AG08396 (cell line): ENCODE results near the gene PPP1CA.
A peak's percentile ranks its signal among the peaks of the same experiment; 100 is the strongest.

Experiments
- DNase-seq: peaks from one replicate; pipeline ENCODE4 v3.0.0; 2012; ENCODE audit warnings: low spot score, mixed read lengths

The PPP1CA gene

DNA sequence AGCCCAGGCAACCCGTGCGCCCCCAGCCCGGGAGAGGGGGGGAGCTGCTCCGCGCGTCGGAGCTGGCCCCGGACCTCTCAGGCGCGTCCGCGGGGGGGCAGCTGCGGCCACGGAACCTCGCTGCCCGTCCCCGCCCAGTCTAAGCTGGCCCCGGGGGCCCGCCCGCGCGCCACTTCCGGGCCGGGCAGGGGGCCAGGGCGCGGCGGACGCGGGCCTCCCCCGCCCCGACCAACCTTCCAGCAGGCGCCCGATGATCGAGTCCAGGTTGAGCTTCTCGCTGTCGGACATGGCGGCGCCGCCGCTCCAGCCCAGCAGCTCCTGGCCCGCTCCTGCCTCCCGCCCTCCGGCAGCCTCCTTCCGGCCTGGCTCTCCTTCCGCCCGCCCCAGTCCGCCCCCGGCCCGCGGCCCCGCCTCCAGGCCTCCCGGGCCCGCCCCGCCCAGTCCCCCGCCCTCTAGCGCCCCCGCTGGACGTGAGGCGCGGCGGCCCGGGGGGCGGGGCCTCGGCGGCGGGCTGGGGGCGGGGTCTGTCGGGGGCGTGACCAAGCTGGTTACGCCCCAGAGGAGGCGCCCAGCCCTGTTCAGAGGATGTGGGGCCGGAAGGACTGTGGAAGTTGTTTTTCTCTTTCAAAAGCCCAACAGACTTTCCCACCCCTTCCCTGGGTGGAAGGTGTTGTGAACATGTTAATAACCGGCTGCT is at the start of gene PPP1CA:
PPP1CA (minus strand) TSS at position 364 of the 697 bp plus-strand sequence; CDS start at position 288, 76 bp downstream.
- peak; percentile 99 for DNase-seq

DNA sequence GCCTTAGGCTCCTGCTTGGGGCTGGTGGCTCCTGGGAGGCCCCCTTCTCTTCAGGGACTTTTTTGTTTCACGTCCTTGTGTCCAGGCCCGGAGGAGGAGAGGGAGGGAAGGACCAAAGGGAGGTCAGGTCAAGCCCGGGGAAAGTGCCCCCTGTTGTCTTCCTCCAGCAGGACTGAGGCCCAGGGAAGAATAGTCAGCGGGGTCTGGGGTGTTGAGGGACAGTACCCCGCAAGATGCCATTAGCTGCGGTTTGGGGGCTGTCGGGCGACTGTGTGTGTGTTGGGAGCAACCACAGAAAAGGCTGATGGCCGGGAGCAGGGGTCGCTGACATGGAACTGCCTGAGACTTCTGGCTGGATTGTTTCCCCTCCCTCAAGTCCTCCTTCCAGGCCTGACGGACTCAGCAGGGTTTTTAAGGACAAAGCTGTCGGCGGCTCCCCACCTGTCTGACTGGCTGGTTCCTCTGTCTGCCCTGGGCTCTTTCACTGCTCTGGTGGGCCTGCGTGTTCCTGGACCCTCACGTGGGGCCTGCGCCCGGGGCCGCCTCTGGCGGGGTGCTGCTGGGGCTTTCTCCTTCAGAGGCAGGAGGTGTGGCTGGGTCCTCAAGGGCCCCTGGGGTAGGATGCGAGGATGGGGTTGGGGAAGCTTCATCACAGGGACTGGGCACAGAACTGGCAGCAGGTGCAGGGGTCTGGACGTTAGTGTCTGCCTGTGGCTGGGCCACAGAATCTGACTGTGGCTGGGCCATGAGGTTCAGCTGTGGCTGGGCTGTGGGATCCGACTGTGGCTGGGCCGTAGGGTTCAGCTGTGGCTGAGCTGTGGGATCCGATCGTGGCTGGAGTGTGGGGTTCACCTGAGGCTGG is 49.4 kb upstream of the PPP1CA start:
- DNase-seq = no peak

DNA sequence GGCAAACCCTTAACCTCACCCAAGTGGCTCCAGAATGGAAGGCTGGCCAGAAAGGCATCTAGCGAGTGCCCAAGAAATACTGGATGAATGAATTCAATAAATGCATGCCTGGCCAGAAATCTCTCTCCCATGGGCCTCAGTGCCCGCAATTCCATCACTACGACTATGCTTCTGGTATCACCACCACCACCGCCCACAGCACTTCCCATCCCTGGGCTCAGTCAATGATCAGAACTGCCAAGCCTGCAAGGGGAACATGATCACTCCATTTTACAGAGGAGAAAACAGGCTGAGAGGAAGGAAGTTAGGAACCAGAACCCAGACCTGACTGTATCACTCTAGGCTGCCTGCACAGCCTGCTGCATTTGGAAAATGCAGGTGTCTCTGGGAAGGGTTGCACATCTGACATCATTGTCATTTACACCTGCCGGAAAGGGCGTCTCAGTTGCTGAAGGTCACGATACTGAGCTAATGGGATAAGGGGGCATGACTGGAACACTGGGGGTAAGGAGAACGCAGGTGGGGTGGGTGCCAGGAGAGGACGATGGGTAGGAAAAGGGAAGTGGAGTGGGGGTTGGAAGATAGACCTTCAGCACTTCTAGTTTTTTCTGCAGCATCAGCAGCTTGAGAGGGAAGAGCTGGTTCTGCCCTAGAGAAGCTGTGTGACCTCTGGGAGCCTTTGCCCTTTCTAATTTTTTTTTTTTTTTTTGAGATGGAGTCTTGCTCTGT is 47.6 kb upstream of the PPP1CA start:
- DNase-seq = no peak

DNA sequence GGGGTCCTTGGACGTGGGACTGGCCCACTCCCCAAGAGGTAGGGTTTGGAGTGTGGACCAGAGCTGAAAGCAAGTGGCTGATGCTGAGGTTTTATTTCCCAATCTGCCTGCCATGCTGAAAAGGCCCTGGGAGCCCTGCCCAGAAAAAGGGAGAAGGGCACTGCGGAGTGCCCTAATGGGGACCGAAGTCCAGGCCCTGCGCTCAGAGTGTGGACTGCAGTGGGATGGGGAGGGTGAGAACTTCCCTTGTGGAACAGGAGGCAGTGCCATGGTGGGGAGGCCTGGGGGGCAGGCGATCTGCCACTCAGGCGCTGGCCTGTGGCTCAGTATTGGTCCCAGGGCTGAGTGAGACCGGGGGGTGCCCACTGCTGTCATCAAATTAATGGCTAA is 46.6 kb upstream of the PPP1CA start:
- DNase-seq = no peak

DNA sequence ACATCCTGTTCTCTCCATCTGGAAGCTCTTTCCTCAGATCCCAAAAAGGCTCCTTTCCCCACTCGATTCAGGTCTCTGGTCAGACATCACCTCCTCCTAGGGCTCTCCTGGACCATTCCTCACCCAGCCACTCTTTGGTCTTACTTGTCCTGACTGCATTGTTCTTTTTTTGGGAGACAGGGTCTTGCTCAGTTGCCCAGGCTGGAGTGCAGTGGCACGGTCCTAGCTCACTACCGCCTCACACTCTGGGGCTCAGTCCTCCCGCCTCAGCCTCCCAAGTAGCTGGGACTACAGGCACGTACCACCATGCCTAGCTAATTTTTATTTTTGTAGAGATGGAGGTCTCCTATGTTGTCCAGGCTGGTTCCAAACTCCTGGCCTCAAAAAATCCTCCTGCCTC is 43.9 kb upstream of the PPP1CA start:
- no peak for DNase-seq

DNA sequence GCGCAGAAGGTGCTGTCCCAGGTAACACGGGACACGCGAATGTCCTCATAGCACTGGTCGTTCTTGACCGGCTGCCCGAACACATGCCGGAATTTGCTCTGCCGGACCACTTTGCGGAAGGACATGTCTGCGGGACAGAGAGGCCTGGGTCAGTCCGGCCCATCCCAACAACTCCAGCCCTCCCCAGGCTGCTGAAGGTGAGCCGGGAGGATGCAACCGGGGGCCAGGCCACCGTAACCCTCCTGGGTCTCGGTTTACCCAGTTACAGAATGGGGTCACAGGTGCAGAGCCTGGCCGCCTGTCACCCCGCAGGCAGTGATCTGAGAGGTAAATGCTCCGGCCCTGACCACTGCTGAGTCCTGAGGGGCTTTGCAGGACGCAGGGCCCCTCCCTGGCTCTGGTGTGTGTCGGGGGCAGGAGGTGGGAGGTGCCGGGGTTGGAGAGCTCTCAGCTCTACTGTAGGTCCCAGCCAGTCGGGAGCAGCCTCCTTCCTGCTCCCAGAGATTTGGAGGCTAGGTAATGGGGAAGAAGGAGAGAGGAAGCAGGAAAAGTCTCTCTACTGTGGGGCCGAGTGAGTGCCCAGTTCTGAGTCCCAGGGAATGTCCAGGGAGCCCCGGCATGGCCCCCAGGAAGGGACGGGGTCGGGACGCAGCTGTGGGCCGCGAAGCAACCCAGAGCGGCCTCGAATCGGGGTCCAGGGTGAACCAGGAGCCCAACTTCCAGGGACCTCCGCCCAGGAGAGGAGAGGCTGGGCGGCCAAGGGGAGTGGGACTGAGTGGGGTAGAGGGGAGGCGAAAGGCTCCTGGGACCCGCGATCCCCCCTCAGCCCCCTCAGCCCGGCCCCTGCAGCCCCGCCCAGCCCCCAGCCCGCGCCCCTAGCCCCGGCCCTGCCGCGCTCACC is 41.1 kb upstream of the PPP1CA start:
- peak; percentile 45 for DNase-seq

DNA sequence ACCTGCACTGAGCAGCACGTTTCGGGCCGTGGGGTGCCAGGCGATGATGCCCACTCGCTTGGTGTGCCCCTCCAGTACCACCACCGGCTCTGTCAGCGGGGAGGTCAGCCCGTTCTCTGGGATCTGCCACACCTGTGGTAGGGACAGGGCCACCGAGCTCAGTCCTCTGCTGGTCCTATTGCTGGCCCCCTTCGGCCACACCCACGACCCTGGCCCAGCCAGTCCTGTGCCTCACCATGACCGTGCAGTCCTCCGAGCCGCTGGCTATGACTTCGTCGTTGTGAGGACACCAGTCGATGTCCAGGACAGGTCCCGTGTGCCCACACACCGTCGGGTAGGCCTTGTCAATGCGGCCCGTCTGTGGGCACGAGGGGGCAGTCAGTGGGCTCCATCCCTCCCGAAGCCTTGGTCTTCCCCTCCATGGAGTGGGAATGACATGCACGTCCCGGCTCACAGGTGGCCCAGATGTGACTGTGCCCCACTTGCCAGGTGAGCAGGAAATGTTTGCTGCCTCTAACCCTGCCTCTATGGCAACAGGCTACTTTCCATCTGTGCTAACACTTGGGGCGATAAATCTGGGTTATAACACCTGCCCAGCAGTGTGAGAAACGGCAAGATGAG is 40.2 kb upstream of the PPP1CA start:
- DNase-seq = no peak

DNA sequence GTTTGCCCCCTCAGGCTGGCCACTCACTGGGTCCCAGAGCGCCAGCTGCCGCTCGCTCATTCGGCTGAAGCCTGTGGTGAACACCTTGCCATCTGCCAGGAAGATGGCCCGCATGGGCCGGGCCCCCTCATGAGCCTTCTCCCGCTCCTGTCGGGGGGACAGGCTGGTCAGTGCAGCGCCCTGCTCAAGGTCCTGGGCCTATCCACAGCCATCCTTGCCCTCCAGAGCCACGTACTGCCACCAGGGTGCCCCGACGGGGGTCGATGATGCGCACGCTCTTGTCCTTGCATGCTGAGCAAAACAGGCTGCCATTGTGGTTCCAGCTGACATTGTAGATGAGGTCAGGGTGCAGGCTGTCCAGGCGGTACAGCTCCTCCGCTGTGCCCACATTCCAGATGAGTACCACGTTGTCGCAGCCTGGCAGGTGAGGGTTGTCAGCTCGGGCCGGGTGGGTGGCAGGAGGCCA is 39.5 kb upstream of the PPP1CA start:
- DNase-seq = no peak

DNA sequence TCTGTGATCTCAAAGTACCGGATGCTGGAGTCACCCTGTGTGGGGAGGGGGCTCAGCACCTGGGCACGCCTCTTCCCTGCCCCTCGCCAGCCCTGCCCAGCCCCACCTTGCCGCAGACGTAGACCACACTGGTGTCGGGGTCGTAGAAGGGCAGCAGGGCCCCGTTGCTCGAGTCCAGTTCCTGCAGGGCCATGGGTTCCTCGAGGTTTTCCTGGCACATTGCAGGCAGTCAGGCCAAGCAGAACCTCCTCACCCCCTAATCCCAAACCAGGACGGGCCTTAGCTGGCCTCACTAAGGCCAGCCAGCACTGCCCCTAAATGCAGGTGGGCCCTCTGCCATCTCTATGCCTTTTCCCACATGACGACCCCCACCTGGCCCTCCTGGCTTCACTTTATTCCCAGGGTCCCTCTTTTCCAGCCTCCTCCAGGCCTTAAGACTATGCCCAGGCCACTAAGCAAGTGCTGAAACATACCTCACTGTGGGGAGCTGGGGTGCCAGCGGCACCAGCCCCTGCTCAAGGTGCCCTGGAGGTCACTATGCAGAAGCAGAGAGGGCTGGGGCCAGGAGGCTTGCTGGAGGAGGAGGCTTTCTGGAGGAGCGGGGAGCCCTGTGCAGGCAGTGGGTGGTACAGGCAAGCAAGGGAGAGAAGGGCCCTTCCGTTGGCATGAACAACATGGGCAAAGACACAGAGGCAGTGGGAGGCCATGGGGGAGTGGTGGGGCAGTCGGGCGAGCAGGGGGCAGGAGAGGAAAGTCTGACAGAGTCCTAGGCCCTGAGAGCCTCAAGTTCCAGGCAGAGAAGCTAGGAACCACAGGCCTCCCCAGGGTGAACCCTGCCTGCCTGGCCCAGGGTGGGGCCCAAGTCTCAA is 38.8 kb upstream of the PPP1CA start:
- DNase-seq = no peak

DNA sequence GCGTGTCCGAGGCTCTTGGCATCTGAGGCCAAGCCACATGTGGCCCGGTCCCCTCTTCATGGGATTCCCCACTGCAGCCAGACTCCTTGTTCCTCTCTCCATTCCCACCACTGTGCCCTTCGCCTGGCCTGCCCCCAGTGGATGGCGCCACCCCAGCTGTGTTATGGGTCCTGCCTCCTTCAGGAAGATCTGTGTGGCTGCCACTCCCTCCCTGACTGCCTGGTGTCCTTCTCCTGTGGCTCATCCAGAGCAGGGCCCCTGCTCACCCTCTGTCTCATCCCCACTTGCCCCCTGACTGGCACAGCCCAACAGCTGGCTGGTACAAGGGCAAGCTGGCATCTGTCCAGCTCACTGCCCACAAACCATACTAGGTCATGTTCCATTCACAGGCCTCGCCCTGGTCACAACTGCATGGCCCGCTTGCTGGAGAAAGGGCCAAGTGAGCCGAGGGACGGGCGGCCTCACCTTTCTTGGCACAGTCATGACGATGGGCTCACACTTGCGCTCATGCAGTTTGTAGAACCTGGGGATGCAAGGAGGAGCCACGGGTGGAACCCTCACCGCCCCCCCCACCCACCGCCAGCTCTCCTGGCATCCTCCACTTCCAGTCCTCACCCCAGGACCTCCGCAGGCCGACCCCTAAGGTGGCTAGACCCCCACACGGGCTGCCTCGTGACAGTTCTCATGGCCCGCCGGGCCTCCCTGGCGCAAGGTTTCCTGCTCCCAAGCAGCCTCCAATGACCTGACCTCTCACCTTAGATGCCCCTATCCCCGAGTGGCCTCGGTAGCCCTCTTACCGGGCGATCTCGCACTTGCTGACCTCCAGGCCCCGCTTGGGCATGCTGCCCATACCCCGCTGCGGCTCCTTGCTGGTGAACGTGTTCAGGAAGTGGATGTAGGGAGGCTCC is 37.9 kb upstream of the PPP1CA start:
- peak; percentile 68 for DNase-seq

DNA sequence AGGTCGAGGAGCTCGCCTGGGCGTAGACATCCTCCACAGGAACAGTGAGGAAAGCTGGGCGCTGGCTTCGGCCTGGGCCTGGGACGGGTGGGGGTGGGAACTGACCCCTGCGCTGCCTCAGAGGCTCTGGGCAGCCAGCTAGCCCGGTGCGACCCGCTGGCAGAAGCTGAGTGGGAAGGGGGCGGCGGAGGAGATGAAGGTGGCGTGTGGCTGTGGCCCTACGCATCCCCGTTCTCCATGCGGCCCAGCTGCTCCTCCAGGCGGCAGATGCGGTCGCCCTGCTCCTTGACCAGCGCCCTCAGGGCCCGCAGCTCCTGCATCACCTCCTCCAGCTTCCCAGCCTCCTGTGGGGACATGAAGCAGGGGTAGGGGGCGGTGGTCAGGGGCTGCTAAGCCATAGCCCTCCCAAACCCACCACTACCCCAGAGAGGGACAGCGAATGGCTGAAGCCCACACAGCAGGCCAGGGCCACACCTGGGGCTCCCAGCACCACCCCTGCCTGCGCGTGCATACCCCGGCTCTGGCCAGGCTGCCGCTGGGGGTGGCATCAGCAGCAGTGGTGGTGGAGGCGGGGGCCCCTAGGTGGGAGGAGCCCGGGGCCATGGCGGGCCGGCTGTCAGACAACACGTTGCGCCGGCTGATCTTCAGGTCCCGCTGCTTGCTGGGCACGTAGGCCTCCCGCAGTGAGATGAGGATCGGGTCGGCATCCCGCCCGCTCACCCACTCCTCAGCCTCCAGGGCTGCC is 36.7 kb upstream of the PPP1CA start:
- no peak for DNase-seq

DNA sequence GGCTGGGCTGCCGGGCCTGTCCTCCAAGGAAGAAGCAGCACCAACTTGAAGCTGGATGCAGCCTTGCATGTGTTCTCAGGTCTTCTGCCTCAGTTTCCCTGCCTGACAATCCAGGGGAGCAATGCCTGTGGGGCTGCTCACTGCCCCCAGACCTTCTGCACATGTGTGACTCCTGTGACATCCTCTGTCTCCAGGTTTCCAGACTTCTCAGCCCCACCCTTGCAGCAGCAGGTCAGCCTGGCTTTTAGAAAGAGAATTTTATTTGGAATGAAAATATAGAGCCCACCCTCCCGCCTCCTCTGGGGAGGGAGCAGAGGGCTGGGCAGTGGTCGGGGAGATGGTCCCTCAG is 36.1 kb upstream of the PPP1CA start:
- DNase-seq = no peak

DNA sequence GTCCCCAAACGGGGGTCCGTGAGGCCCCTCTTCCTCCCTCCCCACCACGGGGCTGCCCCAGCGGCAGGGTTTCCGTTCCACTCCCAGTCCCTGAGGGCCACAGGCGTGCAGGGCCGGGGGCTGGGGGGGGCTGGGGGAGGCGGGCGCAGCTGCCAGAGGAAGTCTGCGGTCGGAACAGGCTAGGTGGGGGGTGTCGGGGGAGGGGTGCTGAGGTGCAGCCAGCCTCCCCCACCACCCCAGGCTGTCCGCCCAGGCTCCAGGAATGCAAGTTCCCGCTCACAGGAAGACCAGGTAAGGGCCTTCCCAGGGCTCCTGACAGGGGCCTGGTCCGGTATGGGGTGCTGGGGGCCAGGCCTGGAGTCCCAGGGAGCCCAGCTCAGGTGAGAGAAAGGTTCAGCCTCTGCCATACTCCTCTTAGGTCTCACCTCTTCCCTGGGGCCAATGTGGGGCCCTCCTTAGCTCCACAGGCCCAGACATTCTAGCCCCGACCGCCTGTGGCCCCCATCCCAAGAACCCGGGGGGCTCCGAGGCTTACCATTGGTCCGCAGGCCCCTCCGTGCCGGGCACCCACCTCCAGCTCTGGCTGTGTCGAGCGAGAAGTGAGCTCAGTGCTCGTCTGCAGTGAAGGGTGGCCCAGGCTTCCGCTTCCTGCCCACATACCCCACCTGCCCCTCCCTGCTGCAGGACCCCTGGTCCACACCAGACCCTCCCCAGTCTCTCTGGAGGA is 35.6 kb upstream of the PPP1CA start, which contains the start of gene PTPRCAP:
PTPRCAP (minus strand) TSS at position 601 of the 727 bp plus-strand sequence; CDS start at position 538, 63 bp downstream.
- no peak for DNase-seq

DNA sequence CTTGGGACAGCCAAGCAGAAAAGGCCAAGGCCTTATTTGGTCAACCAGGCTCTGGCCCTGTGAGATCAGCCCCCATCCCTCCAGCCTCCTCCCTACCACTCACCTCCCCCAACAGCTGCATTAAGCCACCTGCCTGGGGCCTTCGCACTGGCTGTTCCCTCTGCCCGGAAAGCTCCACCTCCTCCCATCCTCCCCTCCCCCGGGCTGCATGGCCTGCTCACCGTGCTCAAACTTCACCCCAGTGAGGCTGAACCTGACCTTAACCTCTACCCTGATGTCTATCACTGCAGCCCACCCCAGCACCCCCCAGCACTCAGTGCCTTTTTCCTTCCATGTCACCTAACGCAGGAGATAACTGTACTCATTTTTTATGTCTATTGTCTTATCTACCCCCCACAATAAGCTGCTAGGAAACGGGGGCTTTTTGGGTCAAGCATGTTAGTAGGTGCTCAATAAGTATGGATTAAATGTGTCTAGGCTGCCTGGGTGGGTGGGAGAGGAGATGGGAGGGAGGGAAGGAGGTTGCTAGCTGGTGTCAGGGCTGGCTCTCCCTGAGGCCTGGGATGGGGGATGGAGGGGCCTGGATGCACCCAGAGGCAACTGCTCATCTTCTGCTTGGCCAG is 34.9 kb upstream of the PPP1CA start:
- no peak for DNase-seq

DNA sequence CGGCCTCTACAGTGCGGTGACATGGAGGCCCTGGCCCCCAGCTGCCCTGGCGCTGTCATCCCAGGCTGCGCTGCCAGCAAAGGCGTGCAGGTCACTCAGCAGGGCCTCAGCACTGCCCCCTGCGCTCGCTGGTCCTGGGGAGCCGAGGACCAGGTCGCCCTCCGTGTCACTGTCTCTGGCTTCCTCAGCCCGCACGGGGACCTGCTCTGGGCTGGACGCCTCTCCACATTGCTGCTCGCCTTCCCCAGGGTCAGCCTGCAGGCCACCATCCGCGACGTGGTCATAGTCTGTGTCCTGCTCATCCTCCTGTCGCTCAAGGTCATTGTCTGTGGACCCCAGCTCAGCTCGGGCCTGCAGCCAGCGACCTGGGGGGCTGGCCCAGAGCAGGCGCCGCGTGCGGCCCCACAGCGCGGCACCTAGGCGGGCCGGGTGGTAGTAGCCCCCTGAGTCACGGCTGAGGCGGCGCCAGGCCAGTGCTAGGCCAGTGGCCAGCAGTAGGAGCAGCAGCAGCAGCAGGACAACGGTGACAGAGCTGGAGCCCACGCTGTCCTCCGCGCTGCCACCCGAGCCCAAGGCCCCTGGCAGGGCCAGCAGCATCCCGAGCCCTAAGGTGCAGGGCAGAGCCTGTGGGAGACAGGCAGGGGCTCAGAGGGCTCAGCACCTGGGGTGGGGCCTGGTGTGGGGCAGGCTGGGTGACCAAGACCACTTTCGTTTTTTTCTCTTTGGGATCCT is 34.2 kb upstream of the PPP1CA start:
- no peak for DNase-seq

DNA sequence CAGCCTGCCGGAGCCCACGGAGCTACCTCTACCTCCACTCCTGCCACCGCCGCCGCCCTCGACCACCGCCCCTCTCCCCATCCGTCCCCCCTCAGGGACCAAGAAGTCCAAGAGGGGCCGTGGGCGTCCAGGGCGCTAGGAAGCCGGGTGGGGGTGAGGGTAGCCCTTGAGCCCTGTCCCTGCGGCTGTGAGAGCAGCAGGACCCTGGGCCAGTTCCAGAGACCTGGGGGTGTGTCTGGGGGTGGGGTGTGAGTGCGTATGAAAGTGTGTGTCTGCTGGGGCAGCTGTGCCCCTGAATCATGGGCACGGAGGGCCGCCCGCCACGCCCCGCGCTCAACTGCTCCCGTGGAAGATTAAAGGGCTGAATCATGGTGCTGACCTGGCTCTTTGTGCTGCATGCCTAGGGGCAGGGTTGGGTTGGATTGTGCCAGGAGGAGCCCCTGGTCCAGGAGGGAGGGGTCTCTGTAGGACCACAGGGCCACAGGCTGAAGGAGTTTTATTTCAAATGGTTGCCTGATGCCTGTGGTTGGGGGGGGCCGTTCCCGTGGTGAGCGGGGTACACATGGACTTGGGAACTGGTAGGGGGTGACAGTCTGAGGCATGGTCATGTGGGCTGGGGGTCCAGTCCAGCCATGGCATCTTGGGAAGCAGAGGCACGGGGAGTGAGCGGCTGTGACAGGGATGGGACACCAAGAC is 33.5 kb upstream of the PPP1CA start:
- no peak for DNase-seq
